HUES48 (cell line): ENCODE data around the gene APPBP2.

Experiments used
- H3K27ac ChIP-seq: one replicate; pipeline ENCODE4 v1.7.0; 2013; ENCODE audit warnings: low read depth, low read length, inconsistent platforms
- H3K27me3 ChIP-seq: 2 replicates; pipeline ENCODE4 v1.6.1; 2013; ENCODE audit warnings: mild to moderate bottlenecking, low read length; ENCODE audit not compliant: control insufficient read depth, insufficient read depth
- H3K36me3 ChIP-seq: 2 replicates; pipeline ENCODE4 v1.6.1; 2013; ENCODE audit warnings: low read length; ENCODE audit not compliant: control insufficient read depth, insufficient read depth
- H3K4me1 ChIP-seq: 2 replicates; pipeline ENCODE4 v1.6.1; 2013; ENCODE audit warnings: mild to moderate bottlenecking, low read length; ENCODE audit not compliant: control insufficient read depth, insufficient read depth
- H3K4me3 ChIP-seq: 2 replicates; pipeline ENCODE4 v1.5.1; 2013; ENCODE audit warnings: mild to moderate bottlenecking, low read depth, low read length
- H3K9ac ChIP-seq: 2 replicates; pipeline ENCODE4 v1.6.1; 2013; ENCODE audit warnings: mild to moderate bottlenecking, low read depth, low read length, moderate library complexity
- H3K9me3 ChIP-seq: 2 replicates; pipeline ENCODE4 v1.6.1; 2013; ENCODE audit warnings: low read length; ENCODE audit not compliant: control insufficient read depth, insufficient read depth

The APPBP2 gene

DNA sequence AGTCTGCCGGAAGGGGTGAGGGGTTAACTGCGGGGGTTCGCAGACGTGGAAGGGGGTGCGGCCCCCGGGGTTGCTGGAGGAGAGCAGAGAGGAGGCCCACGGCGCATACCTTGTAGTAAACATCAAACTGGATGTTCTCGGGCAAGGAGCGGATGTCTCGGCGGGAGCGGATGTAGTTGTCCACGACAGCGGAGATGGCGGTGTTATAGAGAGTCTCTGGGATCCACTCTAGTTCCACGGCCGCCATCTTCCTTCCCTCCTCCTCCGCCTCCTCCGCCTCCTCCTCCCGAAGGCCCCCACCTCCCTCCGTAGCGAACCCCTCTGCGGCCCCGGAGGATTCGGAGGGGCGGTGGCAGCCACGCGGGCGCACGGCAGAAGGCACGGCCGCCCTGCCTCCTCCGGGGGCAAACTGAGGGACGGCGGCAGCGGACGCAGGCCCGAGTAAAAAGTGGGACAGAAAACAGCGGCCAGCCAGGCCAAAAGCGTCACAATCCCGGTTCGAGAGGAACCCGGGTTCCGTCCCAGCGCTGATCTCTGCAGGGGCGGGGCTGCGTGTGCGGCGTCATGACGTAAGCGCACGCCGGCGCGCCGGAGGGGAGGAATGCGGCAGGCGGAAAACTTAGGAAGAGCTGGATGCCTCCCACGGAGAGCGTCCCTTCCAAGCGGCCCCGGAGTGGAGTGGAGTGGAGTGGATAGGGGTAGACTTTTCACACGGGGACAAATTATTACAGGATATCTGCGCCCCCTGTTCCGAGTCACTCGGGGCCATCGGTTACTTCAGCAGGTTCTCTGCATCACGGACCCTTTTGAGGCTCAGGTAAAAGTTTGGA lies at the start of gene APPBP2:
APPBP2 (minus strand) TSS at position 558 of the 830 bp plus-strand sequence; CDS start at position 247, 311 bp downstream.
- no peaks in the 10 kb centered on the region for H3K9me3 ChIP-seq
- H3K4me3 ChIP-seq = peak within 1 kb of the TSS; percentile 90
- H3K4me1 ChIP-seq = peaks cover 10% of the 10 kb centered on the region; the same call in 1 of the 2 replicates
- H3K27ac ChIP-seq = peak within 1 kb of the TSS; percentile 96
- peak within 1 kb of the TSS; percentile 92 for H3K9ac ChIP-seq
- no peaks in the 10 kb centered on the region for H3K27me3 ChIP-seq
- peaks cover 9% of the 10 kb centered on the region; the same call in 1 of the 2 replicates for H3K36me3 ChIP-seq

DNA sequence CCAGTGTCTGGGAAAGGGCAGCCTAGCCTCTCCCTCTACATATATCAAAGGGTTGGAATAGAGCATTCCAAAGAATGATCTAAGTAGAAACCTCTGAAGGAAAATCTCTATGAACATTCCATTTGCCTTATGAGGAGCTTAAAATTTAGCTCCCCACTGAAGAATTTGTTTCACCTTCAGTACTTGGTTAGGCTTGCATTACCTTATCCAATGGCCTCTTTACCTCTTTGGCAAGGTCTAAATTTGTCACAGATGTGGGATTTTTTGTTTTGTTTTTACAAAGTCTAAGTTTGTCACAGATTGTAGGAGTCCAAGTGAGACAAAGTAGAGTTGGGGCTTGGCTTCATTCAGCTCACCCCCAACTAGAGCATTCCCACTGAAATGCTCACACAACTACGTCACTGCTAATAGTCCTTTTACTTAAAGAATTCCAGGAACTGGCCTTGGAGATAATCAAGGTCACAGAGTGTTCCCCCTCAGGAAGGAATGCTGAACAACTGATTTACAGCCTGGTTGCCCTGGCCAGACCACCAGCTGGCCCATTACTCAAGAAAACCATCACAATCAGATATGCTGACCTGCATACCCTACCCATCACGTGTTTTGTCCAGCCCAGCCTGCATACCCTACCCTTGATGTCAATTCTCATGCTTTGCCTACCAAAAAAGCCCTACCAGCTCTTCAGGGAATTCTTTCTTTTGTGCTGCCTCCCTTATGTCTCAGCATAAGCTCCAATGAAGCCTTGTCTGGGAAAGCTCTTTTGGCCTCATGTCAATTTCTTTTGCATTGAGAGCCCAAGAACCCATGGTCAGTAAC lies 47.4 kb upstream of the APPBP2 start:
- Histone ChIP-seq H3K27me3 (no peaks in the 10 kb centered on the region), H3K27ac (no peak overlapping the region), H3K36me3 (no peaks in the 10 kb centered on the region), H3K9ac (no peak overlapping the region), H3K4me1 (peaks cover 5% of the 10 kb centered on the region; the same call in 1 of the 2 replicates), H3K9me3 (no peaks in the 10 kb centered on the region), H3K4me3 (no peak overlapping the region)

- Histone ChIP-seq H3K9me3 (no peaks in the 10 kb centered on the region), H3K4me1 (no peaks in the 10 kb centered on the region), H3K9ac (no peak overlapping the region), H3K4me3 (no peak overlapping the region), H3K27me3 (no peaks in the 10 kb centered on the region), H3K27ac (no peak overlapping the region), H3K36me3 (no peaks in the 10 kb centered on the region)
Measured at GRCh38 chr17:60565233-60565632, 39.2 kb upstream of the APPBP2 start.

DNA sequence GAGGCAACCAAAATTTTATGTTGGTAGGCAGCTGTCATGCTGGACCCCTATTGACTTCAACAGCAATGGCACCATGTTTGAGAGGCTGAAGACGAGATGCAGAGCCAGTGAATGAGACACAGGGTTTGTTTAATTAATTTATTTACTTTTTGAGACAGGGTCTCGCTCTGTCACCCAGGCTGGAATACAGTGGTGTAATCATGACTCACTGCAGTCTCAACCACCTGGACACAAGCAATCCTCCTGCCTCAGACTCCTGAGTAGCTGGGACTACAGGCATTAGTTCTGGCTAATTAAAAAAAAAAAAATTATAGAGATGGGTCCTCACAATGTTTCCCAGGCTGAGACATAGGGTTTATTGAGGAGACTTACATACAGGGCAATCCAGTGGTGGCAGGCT lies 37.7 kb upstream of the APPBP2 start:
- Histone ChIP-seq H3K9ac (no peak overlapping the region), H3K4me3 (no peak overlapping the region), H3K27me3 (no peaks in the 10 kb centered on the region), H3K27ac (no peak overlapping the region), H3K9me3 (no peaks in the 10 kb centered on the region), H3K36me3 (no peaks in the 10 kb centered on the region), H3K4me1 (no peaks in the 10 kb centered on the region)

- Histone ChIP-seq H3K36me3 (no peaks in the 10 kb centered on the region), H3K27me3 (no peaks in the 10 kb centered on the region), H3K4me3 (no peak overlapping the region), H3K9ac (no peak overlapping the region), H3K27ac (no peak overlapping the region), H3K9me3 (peaks cover 11% of the 10 kb centered on the region), H3K4me1 (no peaks in the 10 kb centered on the region)
Measured at GRCh38 chr17:60562421-60562820, 36.4 kb upstream of the APPBP2 start.

GRCh38 chr17:60560860-60561257 lies 34.8 kb upstream of the APPBP2 start:
- Histone ChIP-seq H3K27me3 (no peaks in the 10 kb centered on the region), H3K9me3 (peaks cover 18% of the 10 kb centered on the region), H3K27ac (no peak overlapping the region), H3K4me1 (no peaks in the 10 kb centered on the region), H3K36me3 (no peaks in the 10 kb centered on the region), H3K9ac (no peak overlapping the region), H3K4me3 (no peak overlapping the region)

- Histone ChIP-seq H3K27ac (no peak overlapping the region), H3K9ac (no peak overlapping the region), H3K27me3 (no peaks in the 10 kb centered on the region), H3K4me3 (no peak overlapping the region), H3K9me3 (peaks cover 18% of the 10 kb centered on the region), H3K36me3 (no peaks in the 10 kb centered on the region), H3K4me1 (no peaks in the 10 kb centered on the region)
Measured at GRCh38 chr17:60559995-60560859, 34.2 kb upstream of the APPBP2 start.

- Histone ChIP-seq H3K9ac (no peak overlapping the region), H3K9me3 (peaks cover 18% of the 10 kb centered on the region), H3K27me3 (no peaks in the 10 kb centered on the region), H3K4me1 (no peaks in the 10 kb centered on the region), H3K36me3 (no peaks in the 10 kb centered on the region), H3K4me3 (no peak overlapping the region), H3K27ac (no peak overlapping the region)
Measured at GRCh38 chr17:60559659-60559994, 33.6 kb upstream of the APPBP2 start.

DNA sequence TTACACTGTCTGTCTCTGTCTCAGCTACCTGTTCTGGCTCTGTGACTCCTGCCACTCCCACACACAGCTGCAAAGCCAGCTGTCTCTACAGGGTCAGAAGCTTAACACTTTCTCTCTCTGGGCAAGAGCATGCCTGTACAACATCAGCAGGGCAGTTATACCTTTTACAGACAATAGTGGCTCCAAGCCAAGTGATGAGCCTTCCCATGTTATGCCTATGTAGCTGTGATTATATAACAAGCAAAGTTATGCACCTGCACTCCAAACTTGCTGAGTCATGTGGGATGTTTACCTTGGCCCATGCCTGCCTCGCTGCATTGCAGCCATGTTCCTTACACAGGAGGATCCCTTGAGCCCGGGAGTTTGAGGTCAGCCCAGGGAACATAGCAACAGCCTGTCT lies 31.8 kb upstream of the APPBP2 start:
- no peaks in the 10 kb centered on the region for H3K27me3 ChIP-seq
- H3K27ac ChIP-seq = no peak overlapping the region
- peaks cover 25% of the 10 kb centered on the region for H3K9me3 ChIP-seq
- no peaks in the 10 kb centered on the region for H3K4me1 ChIP-seq
- H3K36me3 ChIP-seq = no peaks in the 10 kb centered on the region
- no peak overlapping the region for H3K9ac ChIP-seq
- no peak overlapping the region for H3K4me3 ChIP-seq

DNA sequence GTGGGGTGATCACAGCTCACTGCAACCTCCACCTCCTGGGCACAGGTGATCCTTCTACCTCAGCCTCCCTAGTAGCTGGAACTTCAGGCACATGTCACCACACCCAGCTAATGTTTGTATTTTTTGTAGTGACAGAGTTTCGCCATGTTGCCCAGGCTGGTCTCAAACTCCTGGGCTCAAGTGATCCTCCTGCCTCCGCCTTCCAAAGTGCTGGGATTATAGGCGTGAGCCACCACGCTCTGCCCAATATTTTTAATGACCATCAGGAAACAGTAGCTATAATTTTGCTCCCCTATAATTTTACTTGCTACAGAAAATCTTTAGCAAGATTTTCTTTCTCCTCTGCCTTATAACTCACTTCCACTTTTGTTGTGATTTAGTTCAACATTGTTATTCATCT lies 29.7 kb upstream of the APPBP2 start:
- Histone ChIP-seq H3K27me3 (no peaks in the 10 kb centered on the region), H3K4me3 (no peak overlapping the region), H3K4me1 (no peaks in the 10 kb centered on the region), H3K9me3 (peaks cover 25% of the 10 kb centered on the region), H3K36me3 (no peaks in the 10 kb centered on the region), H3K9ac (no peak overlapping the region), H3K27ac (no peak overlapping the region)
